DND-41 (cell line): ENCODE results near the gene RHOA.

Experiments used
- EZH2 ChIP-seq: IDR thresholded peaks from 3 replicates; pipeline ENCODE4 v1.6.1; 2012; ENCODE audit warnings: borderline replicate concordance, low read depth, mild to moderate bottlenecking, moderate library complexity, low read length, inconsistent platforms; ENCODE audit not compliant: severe bottlenecking
- TF ChIP-seq, protein P1 (sequence below): IDR thresholded peaks from 2 replicates; pipeline ENCODE4 v1.5.1; 2012; ENCODE audit warnings: borderline replicate concordance, low read length, moderate library complexity, mild to moderate bottlenecking; ENCODE audit not compliant: poor library complexity, severe bottlenecking; ENCODE audit errors: extremely low read depth

DNA sequence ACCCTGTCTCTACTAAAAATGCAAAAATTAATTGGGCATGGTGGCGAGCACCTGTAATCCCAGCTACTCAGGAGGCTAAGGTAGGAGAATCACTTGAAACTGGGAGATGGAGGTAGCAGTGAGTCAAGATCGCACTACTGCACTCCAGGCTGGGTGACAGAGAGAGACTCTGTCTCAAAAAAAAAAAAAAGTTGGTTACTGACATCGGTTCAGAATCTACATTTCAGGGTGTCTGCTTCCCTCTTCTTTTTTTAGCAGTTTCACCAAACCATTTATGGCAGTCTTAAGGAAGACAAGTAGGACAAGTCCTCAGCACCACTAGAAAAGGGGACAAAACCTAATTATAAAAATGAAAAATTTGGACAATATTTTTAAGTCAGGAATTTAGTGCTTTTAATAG lies 68.6 kb downstream of the RHOA start:
- TF ChIP-seq, protein P1, sequence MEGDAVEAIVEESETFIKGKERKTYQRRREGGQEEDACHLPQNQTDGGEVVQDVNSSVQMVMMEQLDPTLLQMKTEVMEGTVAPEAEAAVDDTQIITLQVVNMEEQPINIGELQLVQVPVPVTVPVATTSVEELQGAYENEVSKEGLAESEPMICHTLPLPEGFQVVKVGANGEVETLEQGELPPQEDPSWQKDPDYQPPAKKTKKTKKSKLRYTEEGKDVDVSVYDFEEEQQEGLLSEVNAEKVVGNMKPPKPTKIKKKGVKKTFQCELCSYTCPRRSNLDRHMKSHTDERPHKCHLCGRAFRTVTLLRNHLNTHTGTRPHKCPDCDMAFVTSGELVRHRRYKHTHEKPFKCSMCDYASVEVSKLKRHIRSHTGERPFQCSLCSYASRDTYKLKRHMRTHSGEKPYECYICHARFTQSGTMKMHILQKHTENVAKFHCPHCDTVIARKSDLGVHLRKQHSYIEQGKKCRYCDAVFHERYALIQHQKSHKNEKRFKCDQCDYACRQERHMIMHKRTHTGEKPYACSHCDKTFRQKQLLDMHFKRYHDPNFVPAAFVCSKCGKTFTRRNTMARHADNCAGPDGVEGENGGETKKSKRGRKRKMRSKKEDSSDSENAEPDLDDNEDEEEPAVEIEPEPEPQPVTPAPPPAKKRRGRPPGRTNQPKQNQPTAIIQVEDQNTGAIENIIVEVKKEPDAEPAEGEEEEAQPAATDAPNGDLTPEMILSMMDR: no peak
- TF ChIP-seq EZH2: no peak
